Hepatocyte (in vitro differentiated cells): ENCODE results near the gene CAMSAP1. TPM values are rescaled to one million over a fixed set of nuclear protein-coding genes. Genes with fewer than 3 reads are reported as not detected.

Source experiments
- DNase-seq: peaks from one replicate; pipeline ENCODE4 v3.0.0-alpha.2; 2016; ENCODE audit warnings: low spot score
- H2AFZ ChIP-seq: fragments of 200-600 bp; sonication (generic); 2 replicates; pipeline ENCODE4 v1.6.0; 2016; ENCODE audit warnings: antibody characterized with exemption, mild to moderate bottlenecking
- H3K27ac ChIP-seq: fragments of 200-600 bp; sonication (generic); 2 replicates; pipeline ENCODE4 v1.5.1; 2016; ENCODE audit warnings: mild to moderate bottlenecking
- H3K27me3 ChIP-seq: fragments of 200-600 bp; sonication (generic); 2 replicates; pipeline ENCODE4 v1.6.1; 2016
- H3K36me3 ChIP-seq: fragments of 200-600 bp; sonication (generic); replicated peaks from 2 replicates; pipeline ENCODE4 v1.5.1; 2016; ENCODE audit warnings: low read depth; ENCODE audit not compliant: insufficient read depth
- H3K4me1 ChIP-seq: fragments of 200-600 bp; sonication (generic); 2 replicates; pipeline ENCODE4 v1.5.1; 2016; ENCODE audit warnings: mild to moderate bottlenecking, moderate library complexity; ENCODE audit not compliant: insufficient read depth
- H3K4me2 ChIP-seq: fragments of 200-600 bp; sonication (generic); 2 replicates; pipeline ENCODE4 v1.6.0; 2016
- H3K4me3 ChIP-seq: fragments of 200-600 bp; sonication (generic); 2 replicates; pipeline ENCODE4 v1.5.1; 2016; ENCODE audit warnings: mild to moderate bottlenecking
- H3K79me2 ChIP-seq: fragments of 200-600 bp; sonication (generic); 2 replicates; pipeline ENCODE4 v1.6.0; 2017; ENCODE audit warnings: mild to moderate bottlenecking
- H3K9me2 ChIP-seq: fragments of 200-600 bp; sonication (generic); replicated peaks from 2 replicates; pipeline ENCODE4 v1.6.0; 2017; ENCODE audit warnings: mild to moderate bottlenecking; ENCODE audit not compliant: insufficient read depth
- H3K9me3 ChIP-seq: fragments of 200-600 bp; sonication (generic); 2 replicates; pipeline ENCODE4 v1.5.1; 2016; ENCODE audit warnings: low read depth, mild to moderate bottlenecking
- H4K20me1 ChIP-seq: fragments of 200-600 bp; sonication (generic); 2 replicates; pipeline ENCODE4 v1.6.0; 2016; ENCODE audit warnings: mild to moderate bottlenecking; ENCODE audit not compliant: insufficient read depth, poor library complexity, severe bottlenecking
- EZH2 ChIP-seq: fragments of 200-600 bp; sonication (generic); IDR thresholded peaks from 2 replicates; pipeline ENCODE4 v1.6.1; 2016; ENCODE audit warnings: antibody characterized with exemption, mild to moderate bottlenecking, borderline replicate concordance
- EZH2phosphoT487 ChIP-seq: fragments of 200-600 bp; sonication (generic); IDR thresholded peaks from one replicate; pipeline ENCODE4 v1.6.1; 2018; ENCODE audit warnings: antibody characterized with exemption, mild to moderate bottlenecking, low read depth, moderate library complexity; ENCODE audit not compliant: unreplicated experiment, severe bottlenecking
- WGBS: methylation state at CpG from one replicate; pipeline ENCODE4 v1.1.6; 2016; ENCODE audit warnings: low lambda C conversion rate; ENCODE audit errors: missing lambda C conversion rate; 5-methylcytosine and 5-hydroxymethylcytosine counted together
- polyA plus RNA-seq: library from polyadenylated mRNA; unstranded; fragments of >200 nt; fragmentation: Nextera tagmentation; extraction: Ambion mirVana; gene quantifications from 2 replicates; pipeline ENCODE4 v1.2.1, GENCODE V29; 2016
- total RNA-seq: library from RNA; depleted of rRNA; stranded (reverse); fragments of >200 nt; gene quantifications from 2 replicates; pipeline ENCODE4 v1.2.3, GENCODE V29; 2014
- TF ChIP-seq, protein P1 (sequence below): fragments of 200-600 bp; sonication (generic); IDR thresholded peaks from 2 replicates; pipeline ENCODE4 v1.5.1; 2016; ENCODE audit warnings: antibody characterized with exemption, mild to moderate bottlenecking; ENCODE audit not compliant: poor library complexity

The CAMSAP1 gene
- total and polyA plus RNA-seq, 2 experiments from 2014 or later: 5.0 to 15.6 TPM

DNA sequence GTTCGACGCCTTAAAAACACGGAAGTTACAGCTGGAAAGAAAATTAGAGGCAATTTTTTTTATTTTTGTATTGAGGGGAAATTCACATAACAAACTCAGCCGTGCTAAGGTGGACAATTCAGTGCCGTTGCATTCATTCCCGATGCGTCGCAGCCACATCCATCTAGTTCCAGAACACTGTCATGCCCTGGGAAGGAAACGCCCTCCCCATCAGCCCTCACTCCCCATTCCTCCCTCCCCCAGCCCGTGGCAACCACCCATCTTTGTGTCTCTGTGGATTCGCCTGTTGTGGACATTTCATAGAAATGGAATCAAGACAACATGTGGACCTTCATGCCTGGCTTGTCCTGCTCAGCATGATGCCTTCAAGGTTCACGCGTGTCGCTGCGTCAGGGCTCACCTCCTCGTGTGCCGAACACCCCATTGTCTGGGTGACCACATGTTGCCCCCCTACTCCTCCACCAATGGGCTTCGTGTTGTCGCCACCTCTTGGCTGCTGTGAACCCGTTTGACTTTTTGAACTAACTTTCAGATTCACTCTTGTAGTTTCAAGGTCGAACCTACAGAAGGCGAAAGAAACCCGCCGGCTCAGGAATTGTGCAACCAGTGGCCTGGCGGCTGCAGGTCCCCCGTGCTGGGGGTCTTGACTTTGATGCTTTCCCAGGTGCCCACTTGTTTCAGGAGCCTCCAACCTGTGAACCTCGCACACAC lies 17.4 kb upstream of the CAMSAP1 start:
- Histone ChIP-seq H3K4me3 (no peak overlapping the region), H3K79me2 (no peaks in the 10 kb centered on the region), H3K27ac (no peak overlapping the region), H3K36me3 (no peaks in the 10 kb centered on the region), H3K9me2 (no peaks in the 10 kb centered on the region), H3K4me2 (no peak overlapping the region), H3K9me3 (no peaks in the 10 kb centered on the region), H4K20me1 (no peaks in the 10 kb centered on the region), H3K4me1 (no peaks in the 10 kb centered on the region), H3K27me3 (no peaks in the 10 kb centered on the region), H2AFZ (no peak overlapping the region)
- WGBS: 90% methylated on average over 26 of the region's 27 CpGs
- no peak for DNase-seq
- no peak for TF ChIP-seq EZH2phosphoT487
- TF ChIP-seq, protein P1, sequence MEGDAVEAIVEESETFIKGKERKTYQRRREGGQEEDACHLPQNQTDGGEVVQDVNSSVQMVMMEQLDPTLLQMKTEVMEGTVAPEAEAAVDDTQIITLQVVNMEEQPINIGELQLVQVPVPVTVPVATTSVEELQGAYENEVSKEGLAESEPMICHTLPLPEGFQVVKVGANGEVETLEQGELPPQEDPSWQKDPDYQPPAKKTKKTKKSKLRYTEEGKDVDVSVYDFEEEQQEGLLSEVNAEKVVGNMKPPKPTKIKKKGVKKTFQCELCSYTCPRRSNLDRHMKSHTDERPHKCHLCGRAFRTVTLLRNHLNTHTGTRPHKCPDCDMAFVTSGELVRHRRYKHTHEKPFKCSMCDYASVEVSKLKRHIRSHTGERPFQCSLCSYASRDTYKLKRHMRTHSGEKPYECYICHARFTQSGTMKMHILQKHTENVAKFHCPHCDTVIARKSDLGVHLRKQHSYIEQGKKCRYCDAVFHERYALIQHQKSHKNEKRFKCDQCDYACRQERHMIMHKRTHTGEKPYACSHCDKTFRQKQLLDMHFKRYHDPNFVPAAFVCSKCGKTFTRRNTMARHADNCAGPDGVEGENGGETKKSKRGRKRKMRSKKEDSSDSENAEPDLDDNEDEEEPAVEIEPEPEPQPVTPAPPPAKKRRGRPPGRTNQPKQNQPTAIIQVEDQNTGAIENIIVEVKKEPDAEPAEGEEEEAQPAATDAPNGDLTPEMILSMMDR: no peak
- TF ChIP-seq EZH2: no peak

DNA sequence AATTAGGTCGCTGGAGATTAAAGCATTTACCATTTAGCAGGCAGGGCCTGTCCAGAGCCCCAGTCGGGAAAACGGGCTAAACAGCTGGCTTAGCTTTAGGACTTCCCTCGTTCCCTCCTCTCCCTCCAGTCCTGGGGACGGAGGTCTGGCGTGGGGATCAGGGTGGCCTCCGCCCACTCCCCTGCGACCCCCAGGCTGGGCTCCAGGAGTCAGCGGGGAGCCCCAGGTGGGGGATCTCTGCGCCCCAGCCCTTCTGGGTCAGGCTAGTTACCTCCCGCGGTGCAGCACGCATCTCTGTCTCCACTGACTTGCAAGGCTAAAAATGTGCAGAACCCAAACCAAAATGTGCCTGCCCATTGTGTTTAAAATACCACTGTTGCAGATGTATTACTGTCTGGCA lies 16.2 kb upstream of the CAMSAP1 start:
- H2AFZ ChIP-seq: no peak overlapping the region
- no peak for DNase-seq
- H3K9me2 ChIP-seq: no peaks in the 10 kb centered on the region
- no peaks in the 10 kb centered on the region for H4K20me1 ChIP-seq
- no peak overlapping the region for H3K27ac ChIP-seq
- no peaks in the 10 kb centered on the region for H3K79me2 ChIP-seq
- no peaks in the 10 kb centered on the region for H3K4me1 ChIP-seq
- 95% methylated on average over 13 of the region's 13 CpGs for WGBS
- H3K27me3 ChIP-seq: no peaks in the 10 kb centered on the region
- TF ChIP-seq EZH2phosphoT487: no peak
- TF ChIP-seq, protein P1: no peak
- no peak for TF ChIP-seq EZH2
- H3K4me3 ChIP-seq: no peak overlapping the region
- no peak overlapping the region for H3K4me2 ChIP-seq
- no peaks in the 10 kb centered on the region for H3K36me3 ChIP-seq
- H3K9me3 ChIP-seq: no peaks in the 10 kb centered on the region

DNA sequence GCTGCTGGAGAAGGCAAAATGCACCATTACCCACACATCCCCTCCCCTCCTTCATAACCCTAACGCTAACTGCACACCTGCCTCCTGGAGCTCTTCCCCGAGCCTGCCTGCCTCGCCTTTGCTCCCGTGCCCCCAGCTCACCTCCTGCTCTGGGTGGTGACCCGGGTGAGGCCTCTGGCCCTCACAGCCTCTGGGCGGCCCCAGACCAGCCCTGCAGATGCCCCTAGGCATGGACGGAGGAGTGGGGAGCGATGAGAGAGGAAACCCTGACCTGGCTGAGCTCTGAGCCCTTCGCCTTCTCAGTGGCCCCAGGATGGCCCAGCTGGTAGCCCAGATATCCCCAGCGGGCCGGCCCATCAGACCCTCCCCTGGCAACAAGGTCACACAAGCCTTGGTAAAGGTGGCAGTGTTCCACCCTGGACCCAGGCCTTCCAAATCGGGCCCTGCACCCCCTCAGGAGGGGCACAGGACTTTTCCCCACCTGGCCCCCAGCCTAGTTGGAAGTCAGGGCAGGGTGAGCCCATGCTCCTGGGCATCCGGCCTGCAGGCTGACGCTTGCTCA lies 14.5 kb upstream of the CAMSAP1 start:
- Histone ChIP-seq H3K9me2 (no peaks in the 10 kb centered on the region), H3K36me3 (no peaks in the 10 kb centered on the region), H3K27me3 (no peaks in the 10 kb centered on the region), H3K79me2 (no peaks in the 10 kb centered on the region), H4K20me1 (no peaks in the 10 kb centered on the region), H2AFZ (no peak overlapping the region), H3K4me1 (no peaks in the 10 kb centered on the region), H3K4me3 (no peak overlapping the region), H3K9me3 (peaks cover 6% of the 10 kb centered on the region), H3K4me2 (no peak overlapping the region), H3K27ac (no peak overlapping the region)
- no peak for DNase-seq
- TF ChIP-seq EZH2phosphoT487: no peak
- TF ChIP-seq, protein P1: no peak
- no peak for TF ChIP-seq EZH2
- WGBS: 88% methylated on average over 14 of the region's 14 CpGs
